GM12878 (cell line): ENCODE results near the gene C22orf15. TPM values are rescaled to one million over a fixed set of nuclear protein-coding genes. Genes with fewer than 3 reads are reported as not detected.

Experiments used
- ATAC-seq: fragments of 200-7000 bp; cut with Tn5 transposase; 3 replicates; pipeline ENCODE4 v1.9.1; 2020; ENCODE audit warnings: mild to moderate bottlenecking, moderate library complexity
- BruUV-seq: library from RNA; stranded (reverse); fragments of 400-500 nt; replicated peaks from 2 replicates; lab custom pipeline; 2021; lab: Mats Ljungman, UMichigan
- CTCF ChIA-PET: fragments of 300-600 bp; sonication (Branson Sonifier 250); formaldehyde crosslinking; extraction: SDS; loops from one replicate; lab custom pipeline; 2021; ENCODE audit warnings: inconsistent platforms; lab: Yijun Ruan, JAX
- POLR2A ChIA-PET: fragments of 350-600 bp; formaldehyde crosslinking; extraction: SDS; loops from one replicate; lab custom pipeline; 2021; ENCODE audit warnings: inconsistent platforms; lab: Charles Lee
- RAD21 ChIA-PET: fragments of 300-600 bp; sonication (Branson Sonifier 250); formaldehyde crosslinking; loops from one replicate; lab custom pipeline; 2023; ENCODE audit warnings: antibody characterized with exemption; ENCODE audit not compliant: unreplicated experiment; lab: Charles Lee
- SMC1A ChIA-PET: fragments of 300-600 bp; sonication (Branson Sonifier 250); formaldehyde crosslinking; loops from one replicate; lab custom pipeline; 2023; ENCODE audit not compliant: unreplicated experiment, uncharacterized antibody; lab: Charles Lee
- DNase-seq: peaks from one replicate; pipeline ENCODE4 v3.0.0-alpha.2; 2011; ENCODE audit warnings: low read depth, low spot score
- FAIRE-seq: peaks from 3 replicates; lab custom pipeline; 2011; peaks lifted over from hg19 to GRCh38; lab: Jason Lieb, UNC
- H2AFZ ChIP-seq: 2 replicates; pipeline ENCODE4 v1.6.0; 2011; ENCODE audit warnings: low read depth, low read length, control low read depth; ENCODE audit not compliant: control insufficient read depth
- H3K27ac ChIP-seq: 2 replicates; pipeline ENCODE4 v1.5.1; 2011; ENCODE audit warnings: control low read depth; ENCODE audit not compliant: control insufficient read depth, insufficient read depth
- H3K27me3 ChIP-seq, 2 experiments: replicated peaks in 1 of 2; 2 replicates each; pipeline versions ENCODE4 v1.6.0 to v1.6.1; 2011; ENCODE audit warnings: low read length in 1 of 2; ENCODE audit not compliant: control insufficient read depth in 2 of 2, insufficient read depth in 2 of 2
- H3K36me3 ChIP-seq, 2 experiments: 2 replicates each; pipeline ENCODE4 v1.5.1; 2011; ENCODE audit warnings: low read length in 1 of 2; ENCODE audit not compliant: control insufficient read depth in 2 of 2, insufficient read depth in 2 of 2
- H3K4me1 ChIP-seq: 2 replicates; pipeline ENCODE4 v1.6.1; 2011; ENCODE audit warnings: mild to moderate bottlenecking, low read length, moderate library complexity, mixed read lengths; ENCODE audit not compliant: control insufficient read depth, insufficient read depth
- H3K4me2 ChIP-seq: 2 replicates; pipeline ENCODE4 v1.6.0; 2011; ENCODE audit warnings: control low read depth; ENCODE audit not compliant: control insufficient read depth, insufficient read depth
- H3K4me3 ChIP-seq: fragments of 200-600 bp; sonication (generic); 2 replicates; pipeline ENCODE4 v1.5.1; 2016
- H3K79me2 ChIP-seq: 2 replicates; pipeline ENCODE4 v1.6.0; 2011; ENCODE audit warnings: low read length; ENCODE audit not compliant: control insufficient read depth, insufficient read depth
- H3K9ac ChIP-seq: 2 replicates; pipeline ENCODE4 v1.8.0; 2011; ENCODE audit warnings: low read length, control low read depth, mixed read lengths; ENCODE audit not compliant: control insufficient read depth, insufficient read depth
- H3K9me3 ChIP-seq: replicated peaks from 3 replicates; pipeline ENCODE4 v1.5.1; 2011; ENCODE audit warnings: mild to moderate bottlenecking, low read length; ENCODE audit not compliant: control insufficient read depth, insufficient read depth
- H4K20me1 ChIP-seq: 2 replicates; pipeline ENCODE4 v1.6.0; 2011; ENCODE audit not compliant: control insufficient read depth, insufficient read depth
- ATF2 ChIP-seq: IDR thresholded peaks from 2 replicates; pipeline ENCODE4 v1.6.1; 2012; ENCODE audit warnings: low read length, inconsistent platforms
- CREB1 ChIP-seq: IDR thresholded peaks from 2 replicates; pipeline ENCODE4 v1.6.1; 2012; ENCODE audit warnings: low read depth, mild to moderate bottlenecking, inconsistent platforms
- MYC ChIP-seq: IDR thresholded peaks from 2 replicates; pipeline ENCODE4 v1.6.1; 2011; ENCODE audit warnings: mild to moderate bottlenecking, low read length, moderate library complexity, inconsistent platforms; ENCODE audit not compliant: insufficient read depth, insufficient replicate concordance, insufficient read length, severe bottlenecking
- NR2C2 ChIP-seq: IDR thresholded peaks from 2 replicates; pipeline ENCODE4 v1.6.1; 2011; ENCODE audit warnings: borderline replicate concordance, low read depth; ENCODE audit not compliant: control insufficient read depth, insufficient read length
- PAX5 ChIP-seq: IDR thresholded peaks from 2 replicates; pipeline ENCODE4 v1.6.1; 2011; ENCODE audit warnings: low read depth, low read length, borderline replicate concordance
- PAX8 ChIP-seq: fragments of 450-650 bp; IDR thresholded peaks from 2 replicates; pipeline ENCODE4 v1.6.1; 2017; ENCODE audit warnings: mild to moderate bottlenecking, moderate library complexity
- POU2F2 ChIP-seq: IDR thresholded peaks from 3 replicates; pipeline ENCODE4 v1.6.1; 2011; ENCODE audit warnings: low read depth, mild to moderate bottlenecking, low read length, borderline replicate concordance
- RAD21 ChIP-seq: IDR thresholded peaks from 2 replicates; pipeline ENCODE4 v1.6.1; 2011; ENCODE audit warnings: mild to moderate bottlenecking, low read depth, low read length, moderate library complexity; ENCODE audit not compliant: insufficient read depth
- RBBP5 ChIP-seq: fragments of 200-600 bp; sonication (generic); conservative IDR thresholded peaks from 2 replicates; pipeline ENCODE4 v1.6.1; 2016
- RCOR1 ChIP-seq: conservative IDR thresholded peaks from 2 replicates; pipeline ENCODE4 v1.6.1; 2012; ENCODE audit warnings: low read depth, low read length, improper control_type of control experiment
- ZBED1 ChIP-seq: IDR thresholded peaks from 2 replicates; pipeline ENCODE4 v1.6.1; 2016; ENCODE audit warnings: borderline replicate concordance
- WGBS: methylation state at CpG from one replicate; pipeline ENCODE4 v1.1.6; 2016; ENCODE audit warnings: low lambda C conversion rate; ENCODE audit not compliant: insufficient replicate concordance, insufficient coverage; ENCODE audit errors: missing lambda C conversion rate; 5-methylcytosine and 5-hydroxymethylcytosine counted together
- in situ Hi-C: fragments of 300-500 bp; cut with MboI; formaldehyde crosslinking; loops from 9 replicates; pipeline ENCODE4 v1.14.3; 2018; ENCODE audit warnings: mixed read lengths
- intact Hi-C: fragments of 100-400 bp; cut with micrococcal nuclease; formaldehyde crosslinking; loops from one replicate; pipeline ENCODE4 v1.14.2; 2022; ENCODE audit not compliant: unreplicated experiment
- polyA plus RNA-seq, 11 experiments: library from polyadenylated mRNA; depleted of rRNA in 4 of 11; unstranded in 6 of 11; stranded (reverse) in 5 of 11; fragments of >200 nt; fragmentation: Nextera tagmentation in 4 of 11; fragmentation: Illumina TruSeq in 1 of 11; extraction: Ambion mirVana in 4 of 11; extraction: Trizol in 1 of 11; gene quantifications; 1 replicate in 1 of 11; 2 replicates in 10 of 11; pipeline versions ENCODE4 v1.2.1 to v1.2.3, GENCODE V29; 2011 to 2016; ENCODE audit warnings: inconsistent platforms in 2 of 11, missing spikeins in 2 of 11, low read depth in 1 of 11
- total RNA-seq, 4 experiments: library from RNA; depleted of rRNA in 3 of 4; stranded (reverse); fragments of >200 nt in 3 of 4; fragmentation: Illumina TruSeq in 1 of 4; extraction: Trizol in 1 of 4; gene quantifications; 2 replicates each; pipeline versions ENCODE4 v1.2.1 to v1.2.3, GENCODE V29; 2013 to 2021
- TF ChIP-seq, protein P1 (sequence below): IDR thresholded peaks from 2 replicates; pipeline ENCODE4 v1.6.1; 2011; ENCODE audit warnings: borderline replicate concordance, low read depth, mild to moderate bottlenecking, moderate library complexity, low read length; ENCODE audit not compliant: insufficient read depth, poor library complexity, severe bottlenecking
- TF ChIP-seq, protein P2 (sequence below): IDR thresholded peaks from 2 replicates; pipeline ENCODE4 v1.6.1; 2011; ENCODE audit warnings: borderline replicate concordance, low read depth, mild to moderate bottlenecking, moderate library complexity, mixed read lengths, low read length; ENCODE audit not compliant: insufficient read depth; ENCODE audit errors: extremely low read length

C22orf15 gene
- total and polyA plus RNA-seq, 10 of the 15 experiments (the other 5 are each of a cell fraction or from before 2014, with no cell fraction given) = 0.05 to 0.47 (median 0.13) TPM; not detected in 3

DNA sequence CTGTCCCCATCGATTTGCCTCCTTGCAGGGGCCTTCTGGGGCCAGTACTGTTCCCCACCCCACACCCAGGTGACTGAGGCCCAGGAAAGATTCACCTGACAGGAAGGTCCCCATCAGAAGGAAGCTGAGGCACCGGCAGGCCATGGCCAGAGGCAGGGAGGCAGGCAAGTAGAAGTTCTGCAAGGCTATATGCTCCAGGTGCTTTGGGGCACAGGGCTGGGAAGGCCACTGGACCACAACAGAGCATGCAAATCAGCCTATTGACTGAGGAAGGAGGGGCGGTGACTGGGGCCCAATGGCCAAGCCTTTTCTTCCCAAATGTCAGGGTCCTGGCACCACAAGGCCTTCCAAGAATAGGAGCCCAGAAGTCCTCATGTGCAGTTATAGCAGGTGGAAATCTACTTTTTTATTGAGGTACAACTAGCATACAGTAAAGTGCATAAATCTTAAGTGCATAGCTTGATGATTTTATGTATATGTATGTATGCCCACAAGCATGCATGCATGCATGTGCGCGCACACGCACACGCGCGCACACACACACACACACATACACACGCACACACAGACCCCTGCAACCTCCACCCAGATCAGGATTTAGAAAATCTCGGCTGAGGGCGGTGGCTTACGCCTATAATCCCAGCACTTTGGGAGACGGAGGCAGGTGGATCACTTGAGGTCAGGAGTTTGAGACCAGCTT is 8.4 kb upstream of the C22orf15 start, which contains the start of gene VPREB3:
VPREB3 (minus strand) TSS at position 206 of the 700 bp plus-strand sequence; CDS start at position 144, 62 bp downstream.
- DNase-seq (no peak), FAIRE-seq (peak; percentile 77), ATAC-seq (no peak)
- in situ Hi-C loops (no loop called here), intact Hi-C loops (no loop called here)
- no peaks in the 10 kb centered on the region for H3K36me3 ChIP-seq
- peak within 1 kb of the TSS; percentile 99 for H3K4me2 ChIP-seq
- H3K9me3 ChIP-seq = no peaks in the 10 kb centered on the region
- peak within 1 kb of the TSS; percentile 33; the same call in 1 of the 2 replicates for H3K27ac ChIP-seq
- POLR2A ChIA-PET = interaction anchor here (0.7 to 1.4 kb wide), 5 partner anchors 9 to 68 kb away, joined by 3 to 7 read pairs (median 3); partner anchors contain the start of gene C22orf15
- peak within 1 kb of the TSS; percentile 53; the same call in 1 of the 2 replicates for H3K4me3 ChIP-seq
- WGBS = 72% methylated on average over 14 of the region's 14 CpGs
- no peaks in the 10 kb centered on the region for H3K27me3 ChIP-seq
- CTCF ChIA-PET = interaction anchor here (0.7 to 1.9 kb wide), 5 partner anchors 9 to 140 kb away, joined by 3 to 8 read pairs (median 4); partner anchors contain the start of genes C22orf15, CHCHD10 and MIF
- H3K4me1 ChIP-seq = peaks cover 30% of the 10 kb centered on the region
- H3K9ac ChIP-seq = no peak within 1 kb of the TSS
- TF ChIP-seq PAX8 = no peak
- TF ChIP-seq, protein P1, sequence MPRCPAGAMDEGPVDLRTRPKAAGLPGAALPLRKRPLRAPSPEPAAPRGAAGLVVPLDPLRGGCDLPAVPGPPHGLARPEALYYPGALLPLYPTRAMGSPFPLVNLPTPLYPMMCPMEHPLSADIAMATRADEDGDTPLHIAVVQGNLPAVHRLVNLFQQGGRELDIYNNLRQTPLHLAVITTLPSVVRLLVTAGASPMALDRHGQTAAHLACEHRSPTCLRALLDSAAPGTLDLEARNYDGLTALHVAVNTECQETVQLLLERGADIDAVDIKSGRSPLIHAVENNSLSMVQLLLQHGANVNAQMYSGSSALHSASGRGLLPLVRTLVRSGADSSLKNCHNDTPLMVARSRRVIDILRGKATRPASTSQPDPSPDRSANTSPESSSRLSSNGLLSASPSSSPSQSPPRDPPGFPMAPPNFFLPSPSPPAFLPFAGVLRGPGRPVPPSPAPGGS = peak; percentile 61
- no peak for TF ChIP-seq MYC
- TF ChIP-seq POU2F2 = peak; percentile 43; the same call in 1 of the 3 replicates
- TF ChIP-seq RAD21 = no peak
- no peak for TF ChIP-seq CREB1
- no peak for TF ChIP-seq NR2C2
- TF ChIP-seq ATF2 = no peak
- TF ChIP-seq, protein P2, sequence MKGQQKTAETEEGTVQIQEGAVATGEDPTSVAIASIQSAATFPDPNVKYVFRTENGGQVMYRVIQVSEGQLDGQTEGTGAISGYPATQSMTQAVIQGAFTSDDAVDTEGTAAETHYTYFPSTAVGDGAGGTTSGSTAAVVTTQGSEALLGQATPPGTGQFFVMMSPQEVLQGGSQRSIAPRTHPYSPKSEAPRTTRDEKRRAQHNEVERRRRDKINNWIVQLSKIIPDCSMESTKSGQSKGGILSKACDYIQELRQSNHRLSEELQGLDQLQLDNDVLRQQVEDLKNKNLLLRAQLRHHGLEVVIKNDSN = no peak
- TF ChIP-seq RBBP5 = no peak
- no peak for TF ChIP-seq RCOR1
- TF ChIP-seq PAX5 = no peak
- no peak for TF ChIP-seq ZBED1
- peak within 1 kb of the TSS; percentile 69; the same call in 1 of the 2 replicates for H2AFZ ChIP-seq
- RAD21 ChIA-PET = interaction anchor here (1.6 kb wide), 1 partner anchor 35 kb away, joined by 3 read pairs; no protein-coding TSS in a partner anchor
- no TSS peak for BruUV-seq
- no peaks in the 10 kb centered on the region for H4K20me1 ChIP-seq
- SMC1A ChIA-PET = interaction anchor here (1.0 to 2.0 kb wide), 3 partner anchors 9 to 57 kb away, joined by 3 to 8 read pairs (median 7); partner anchors contain the start of genes C22orf15 and CHCHD10
- no peaks in the 10 kb centered on the region for H3K79me2 ChIP-seq
